Transverse colon (tissue), 3 donors: ENCODE measurements around the gene GPHN.

Experiments
- POLR2A ChIP-seq: fragments of 450-650 bp; IDR thresholded peaks from one replicate; pipeline ENCODE4 v1.6.1; 2016; ENCODE audit warnings: antibody characterized with exemption, mild to moderate bottlenecking, moderate library complexity
- TF ChIP-seq, protein P1 (sequence below), 5 experiments: fragments of 200-600 bp in 3 of 5; fragments of 450-650 bp in 2 of 5; sonication (generic) in 3 of 5; IDR thresholded peaks; 1 replicate in 2 of 5; 2 replicates in 3 of 5; pipeline ENCODE4 v1.5.1; 2016 to 2017; ENCODE audit warnings: antibody characterized with exemption in 5 of 5, inconsistent platforms in 3 of 5, mild to moderate bottlenecking in 2 of 5, moderate library complexity in 1 of 5

GRCh38 chr14:66881596-66881995 is 373.6 kb downstream of the GPHN start:
- TF ChIP-seq, protein P1, sequence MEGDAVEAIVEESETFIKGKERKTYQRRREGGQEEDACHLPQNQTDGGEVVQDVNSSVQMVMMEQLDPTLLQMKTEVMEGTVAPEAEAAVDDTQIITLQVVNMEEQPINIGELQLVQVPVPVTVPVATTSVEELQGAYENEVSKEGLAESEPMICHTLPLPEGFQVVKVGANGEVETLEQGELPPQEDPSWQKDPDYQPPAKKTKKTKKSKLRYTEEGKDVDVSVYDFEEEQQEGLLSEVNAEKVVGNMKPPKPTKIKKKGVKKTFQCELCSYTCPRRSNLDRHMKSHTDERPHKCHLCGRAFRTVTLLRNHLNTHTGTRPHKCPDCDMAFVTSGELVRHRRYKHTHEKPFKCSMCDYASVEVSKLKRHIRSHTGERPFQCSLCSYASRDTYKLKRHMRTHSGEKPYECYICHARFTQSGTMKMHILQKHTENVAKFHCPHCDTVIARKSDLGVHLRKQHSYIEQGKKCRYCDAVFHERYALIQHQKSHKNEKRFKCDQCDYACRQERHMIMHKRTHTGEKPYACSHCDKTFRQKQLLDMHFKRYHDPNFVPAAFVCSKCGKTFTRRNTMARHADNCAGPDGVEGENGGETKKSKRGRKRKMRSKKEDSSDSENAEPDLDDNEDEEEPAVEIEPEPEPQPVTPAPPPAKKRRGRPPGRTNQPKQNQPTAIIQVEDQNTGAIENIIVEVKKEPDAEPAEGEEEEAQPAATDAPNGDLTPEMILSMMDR (IDR thresholded peaks at IDR 0.05) = no peak
- TF ChIP-seq POLR2A = no peak
